HG03439 (cell line): ENCODE data around the gene SPPL2B.

ENCODE experiments used
- ATAC-seq: cut with Tn5 transposase; IDR thresholded peaks from one replicate; pipeline ENCODE4 v1.9.1; 2021; ENCODE audit warnings: mild to moderate bottlenecking, moderate library complexity; ENCODE audit not compliant: unreplicated experiment

The SPPL2B gene

DNA sequence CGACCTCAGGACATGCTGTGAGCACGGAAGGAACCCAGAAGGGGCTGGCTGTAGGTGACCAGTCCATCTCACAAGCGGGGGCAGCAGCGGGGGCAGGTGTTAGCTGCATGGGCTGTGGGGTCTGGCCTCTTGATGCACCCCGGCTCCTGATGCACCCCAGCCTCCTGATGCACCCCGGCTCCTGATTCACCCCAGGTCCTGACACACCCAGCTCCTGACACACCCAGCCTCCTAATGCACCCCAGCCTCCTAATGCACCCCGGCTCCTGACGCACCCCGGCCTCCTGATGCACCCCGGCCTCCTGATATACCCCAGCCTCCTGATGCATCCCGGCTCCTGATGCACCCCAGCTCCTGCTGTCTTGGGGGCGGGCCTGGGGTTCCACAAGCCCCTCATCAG lies 7.5 kb upstream of the SPPL2B start:
- ATAC-seq: no peak

DNA sequence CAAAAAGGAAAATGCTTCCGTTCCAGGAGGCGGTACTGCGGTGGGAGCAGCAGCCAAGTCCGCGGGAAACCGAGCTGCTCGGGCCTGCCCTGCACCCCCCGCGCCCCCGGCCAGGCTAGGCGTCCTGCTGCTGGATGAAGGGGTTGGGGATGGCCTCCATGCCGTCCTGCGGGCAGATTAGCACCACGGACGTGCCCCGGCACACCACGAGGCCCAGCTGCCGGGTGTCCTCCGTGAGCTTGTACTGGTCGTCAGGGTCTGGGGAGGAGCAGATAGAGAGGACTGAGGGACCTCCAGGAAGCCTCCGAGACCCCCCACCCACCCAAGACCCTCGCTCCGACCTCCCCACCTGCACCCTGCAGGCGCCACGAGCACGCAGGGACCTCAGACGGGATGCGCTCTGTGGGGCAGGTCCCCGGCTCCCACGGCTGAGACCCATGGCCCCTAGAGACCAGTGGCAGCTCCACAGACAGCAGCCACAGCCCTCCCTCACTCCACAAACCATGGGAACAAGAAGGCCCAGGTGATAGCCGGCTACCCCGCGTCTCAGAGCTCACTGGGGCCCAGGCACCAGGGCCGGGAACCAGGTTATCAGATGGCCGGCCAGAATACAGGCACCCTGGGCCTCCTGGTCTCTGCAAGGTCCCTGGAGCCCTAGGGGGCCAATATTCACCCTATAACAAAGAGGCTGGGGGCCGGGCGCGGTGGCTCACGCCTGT lies 6.8 kb upstream of the SPPL2B start:
- ATAC-seq: no peak

DNA sequence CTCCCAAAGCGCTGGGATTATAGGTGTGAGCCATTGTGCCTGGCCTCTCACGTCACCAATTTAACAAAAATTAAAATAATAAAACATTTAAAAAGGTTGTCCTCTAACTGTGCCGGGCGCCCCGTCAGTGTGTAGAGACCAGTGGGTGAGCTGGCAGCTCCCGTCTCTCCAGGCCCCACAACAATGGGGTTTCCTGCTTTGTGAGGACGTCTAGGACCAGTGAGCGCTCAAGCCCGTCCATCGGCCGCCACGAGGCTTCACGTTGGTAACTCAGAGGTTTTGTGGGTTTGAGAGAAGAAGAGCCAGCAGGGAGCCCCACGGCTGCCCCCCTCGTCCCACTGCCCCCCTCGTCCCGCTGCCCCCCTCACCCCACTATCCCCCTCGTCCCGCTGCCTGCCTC lies 4.8 kb upstream of the SPPL2B start:
- no peak for ATAC-seq

DNA sequence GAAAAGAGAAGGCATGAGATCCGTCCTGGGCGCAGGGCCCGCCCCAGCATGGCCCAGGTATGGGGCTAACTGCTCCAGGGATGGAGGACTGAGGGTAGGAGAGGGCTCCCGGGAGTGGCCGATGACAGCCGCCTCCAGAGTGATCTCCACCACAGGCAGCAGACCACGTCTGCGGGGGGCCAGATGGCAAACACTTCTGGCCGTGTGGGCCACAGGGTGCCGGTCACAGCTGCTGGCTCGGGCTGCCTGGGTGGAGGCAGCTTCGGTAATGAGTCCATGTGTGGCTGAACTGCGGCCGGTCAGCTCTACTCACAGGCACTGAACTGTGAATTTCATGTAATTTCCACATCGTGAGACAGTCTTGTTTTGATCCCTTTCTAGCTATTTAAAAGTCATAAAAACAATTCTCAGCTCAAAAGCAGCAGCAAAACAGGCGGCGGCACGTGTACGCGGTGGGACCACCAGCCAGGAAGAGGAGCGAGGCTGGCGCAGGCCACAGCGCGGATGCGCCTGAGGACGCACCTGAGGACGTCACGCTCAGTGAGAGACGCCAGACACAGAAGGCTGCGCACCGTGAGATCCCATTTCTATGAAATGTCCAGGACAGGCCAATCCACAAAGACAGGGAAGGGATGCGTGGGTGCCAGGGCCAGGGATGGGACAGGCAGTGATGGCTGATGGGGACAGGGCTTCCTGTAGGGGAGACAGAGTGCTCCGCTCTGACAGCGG lies 4.1 kb upstream of the SPPL2B start:
- ATAC-seq: no peak

DNA sequence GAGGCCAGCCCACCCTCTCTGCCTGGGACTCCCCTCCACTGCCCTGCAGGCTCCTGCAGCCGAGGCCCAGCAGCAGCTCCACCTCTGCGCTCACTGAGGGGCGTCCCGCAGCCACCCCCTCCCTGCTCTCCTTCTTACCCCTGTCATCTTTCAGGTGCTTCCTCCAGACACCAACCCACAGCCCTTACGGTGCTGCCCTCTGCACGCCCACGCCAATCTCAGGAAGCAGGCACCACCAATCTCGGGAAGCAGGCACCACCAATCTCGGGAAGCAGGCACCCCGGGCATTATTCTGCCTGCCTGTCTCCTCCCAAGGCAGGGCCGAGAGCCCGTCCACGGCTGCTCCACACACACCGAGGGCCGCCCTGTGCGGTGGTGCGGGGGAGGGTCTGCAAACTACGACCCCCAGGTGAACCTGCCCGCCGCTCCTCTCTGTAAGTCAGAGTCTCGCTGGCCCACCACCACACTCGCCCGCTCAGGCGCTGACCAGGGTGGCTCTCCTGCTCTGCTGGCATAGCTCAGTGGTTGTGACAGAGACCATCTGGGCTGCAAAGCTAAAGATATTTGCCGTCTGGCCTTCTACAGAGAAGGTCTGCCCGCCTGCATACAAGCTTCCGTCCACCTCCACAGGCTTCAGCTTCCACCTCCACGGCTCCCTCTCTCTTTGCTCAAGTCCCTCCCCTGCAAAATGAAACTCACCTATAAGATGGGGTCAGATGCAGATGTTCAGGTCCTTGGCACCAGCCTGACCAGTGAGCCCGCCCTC lies 3.0 kb upstream of the SPPL2B start:
- no peak for ATAC-seq

DNA sequence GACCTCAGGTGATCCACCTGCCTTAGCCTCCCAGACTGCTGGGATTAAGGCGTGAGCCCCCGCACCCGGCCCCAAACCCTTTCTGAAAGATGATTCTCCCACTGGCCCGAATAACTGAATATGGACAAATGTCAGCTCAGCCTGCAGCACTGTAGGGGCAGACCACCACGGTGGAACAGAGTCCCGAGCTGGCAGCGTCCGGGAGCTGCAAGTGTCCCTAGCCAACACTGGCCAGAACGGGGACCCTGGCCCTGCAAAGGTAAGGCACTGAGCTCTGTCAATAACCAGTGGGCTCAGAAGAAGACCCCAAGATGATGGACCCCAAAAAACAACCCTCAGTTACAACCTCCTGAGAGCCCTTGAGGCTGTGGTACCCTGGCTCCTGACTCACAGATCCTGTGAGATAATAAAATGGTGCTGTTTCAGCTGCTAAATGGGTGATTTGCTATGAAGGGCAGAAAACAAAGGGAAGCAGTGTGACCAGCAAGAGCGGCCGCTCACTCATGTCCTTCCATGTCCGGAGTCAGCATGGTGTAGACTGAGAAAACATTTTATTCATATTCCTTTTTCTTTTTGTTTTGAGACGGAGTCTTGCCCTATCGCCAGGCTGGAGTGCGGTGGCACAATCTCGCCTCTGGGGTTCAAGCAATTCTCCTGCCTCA lies 1.7 kb upstream of the SPPL2B start:
- no peak for ATAC-seq

DNA sequence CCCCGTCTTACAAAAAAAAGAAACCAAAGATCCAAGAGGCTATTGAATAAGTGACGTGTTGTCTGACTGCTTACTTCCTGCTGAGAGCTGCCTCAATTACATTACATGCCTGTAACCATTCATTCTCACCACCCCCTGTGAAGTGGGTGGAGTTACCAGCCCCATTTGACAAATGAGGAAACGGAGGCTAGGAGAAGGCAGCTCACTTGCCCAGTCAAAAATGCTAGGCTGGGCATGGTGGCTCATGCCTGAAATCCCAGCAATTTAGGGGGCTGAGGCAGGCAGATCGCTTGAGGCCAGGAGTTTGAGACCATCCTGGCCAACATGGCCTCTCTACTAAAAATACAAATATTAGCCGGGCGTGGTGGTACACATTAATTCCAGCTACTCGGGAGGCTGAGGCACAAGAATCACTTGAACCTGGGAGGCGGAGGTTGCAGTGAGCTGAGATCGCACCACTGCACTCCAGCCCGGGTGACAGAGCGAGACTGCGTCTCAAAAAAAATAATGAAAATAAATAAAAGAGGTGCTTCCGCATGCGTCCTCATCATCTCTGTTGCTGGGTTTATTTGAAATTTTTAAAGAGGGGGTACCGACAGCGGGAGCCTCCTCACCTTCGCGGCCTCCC lies 597 bp upstream of the SPPL2B start:
- ATAC-seq: no peak

DNA sequence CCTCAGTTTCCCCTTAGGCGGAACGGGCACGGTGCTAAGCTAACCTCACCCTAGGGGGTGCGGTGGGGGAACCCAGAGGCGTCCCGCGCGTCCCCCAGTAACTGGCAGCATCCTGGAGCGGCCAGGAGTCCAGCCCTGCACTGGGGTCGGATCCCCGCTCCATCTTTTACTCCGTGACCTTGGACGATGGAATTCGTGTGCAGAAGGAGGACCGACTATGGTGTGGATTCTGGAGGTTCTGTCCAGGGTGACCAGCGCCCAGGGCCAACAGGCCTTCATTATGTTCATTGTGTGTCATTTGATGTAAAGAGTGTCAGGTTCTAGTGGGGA lies 630 bp downstream of the SPPL2B start:
- ATAC-seq: no peak

DNA sequence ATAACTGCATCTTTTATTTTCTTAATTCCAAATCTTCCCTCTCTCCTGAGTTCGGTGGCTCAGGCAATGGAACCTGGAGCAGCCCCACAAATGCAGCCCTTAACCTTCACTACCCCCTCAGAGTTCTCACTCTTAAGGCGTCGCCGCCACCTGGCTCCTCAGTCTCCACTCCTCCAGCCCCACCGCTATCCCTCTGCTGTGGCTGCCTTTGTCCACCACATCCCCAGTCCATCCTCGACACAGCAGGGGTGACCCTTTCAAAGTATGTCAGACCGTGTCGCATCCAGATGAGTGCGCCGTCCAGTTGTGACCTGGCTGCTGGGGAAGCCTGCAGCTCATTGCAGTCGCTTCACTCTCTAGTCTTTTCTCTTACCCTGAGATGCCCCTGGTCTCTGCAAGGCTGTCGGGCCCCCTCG lies 1.0 kb downstream of the SPPL2B start:
- ATAC-seq: no peak

DNA sequence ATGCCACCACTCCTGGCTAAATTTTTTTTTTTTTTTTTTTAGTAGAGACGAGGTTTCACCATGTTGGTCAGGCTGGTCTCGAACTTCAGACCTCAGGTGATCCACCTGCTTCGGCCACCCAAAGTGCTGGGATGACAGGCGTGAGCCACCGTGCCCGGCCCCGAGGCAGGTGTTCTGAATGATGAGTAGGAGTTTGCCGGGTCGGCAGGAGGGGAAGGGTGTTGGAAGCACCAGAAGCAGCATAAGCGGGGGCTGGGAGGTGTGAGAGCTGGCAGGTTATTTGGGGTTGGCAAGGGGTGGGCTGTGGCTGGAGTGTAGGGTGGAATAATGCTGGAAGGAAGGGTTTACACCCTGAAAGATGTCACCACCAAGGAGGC lies 1.8 kb downstream of the SPPL2B start:
- ATAC-seq: no peak

DNA sequence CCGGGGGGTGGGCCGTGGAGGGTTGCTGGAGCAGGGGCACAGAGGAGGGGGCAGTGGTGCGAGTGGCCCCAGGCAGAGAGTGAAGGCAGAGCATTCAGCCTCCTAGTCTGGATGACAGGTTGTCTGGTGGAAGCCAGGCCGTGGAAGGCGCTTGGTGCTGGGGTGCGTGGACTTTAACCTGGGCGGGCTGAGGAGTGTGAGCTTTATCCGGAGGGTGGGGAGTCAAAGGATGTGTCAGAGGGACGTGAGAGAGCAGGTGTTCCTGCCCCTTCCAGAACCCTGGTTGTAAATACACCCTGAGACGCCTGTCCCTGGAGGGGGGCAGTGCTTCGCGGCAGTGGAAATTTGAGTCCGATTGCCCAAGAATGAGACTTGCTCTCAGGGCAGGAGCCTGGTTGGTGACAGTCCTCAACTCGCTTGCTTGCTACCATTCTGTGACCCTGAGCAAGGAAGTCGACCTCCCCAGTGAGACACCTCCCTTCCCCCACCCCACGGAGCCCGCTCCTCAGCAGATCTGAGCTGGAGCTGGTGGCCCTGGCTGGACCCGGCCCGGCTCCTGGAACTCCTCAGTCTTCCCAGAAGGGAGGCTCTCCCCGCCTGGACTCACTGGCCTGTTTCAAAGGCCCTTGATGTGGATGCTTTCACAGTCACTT lies 2.3 kb downstream of the SPPL2B start:
- no peak for ATAC-seq

DNA sequence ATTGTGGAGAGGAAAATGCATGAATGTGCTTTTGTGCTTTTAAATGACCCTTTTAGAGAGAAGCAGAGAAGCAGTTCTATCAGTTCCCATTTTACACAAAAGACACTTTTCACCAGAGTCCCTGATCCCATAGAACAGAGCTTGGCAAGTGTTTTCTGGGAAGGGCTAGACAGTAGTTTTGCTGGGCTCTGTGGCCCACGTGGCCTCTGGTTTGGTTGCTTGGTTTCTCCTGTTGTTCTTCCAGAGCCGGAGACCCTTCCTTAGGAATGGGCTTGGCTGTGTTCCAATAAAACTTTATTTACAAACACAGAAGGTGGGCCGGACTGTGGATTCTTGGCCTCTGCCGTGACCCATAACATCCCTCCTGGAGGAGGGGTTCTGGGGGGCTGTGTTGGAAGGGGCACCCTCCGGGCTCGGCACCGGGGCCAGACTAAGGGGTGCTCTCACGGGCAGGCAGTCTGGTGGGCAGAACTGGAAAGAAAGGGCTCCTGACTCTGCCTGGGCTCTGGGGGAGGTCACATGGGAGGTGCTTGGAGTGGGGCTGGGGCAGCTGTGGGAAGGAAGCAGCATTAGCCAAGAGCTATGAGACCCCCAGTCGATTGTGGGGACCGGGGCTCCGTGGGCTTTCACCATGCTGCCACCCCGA lies 3.2 kb downstream of the SPPL2B start:
- ATAC-seq: no peak

DNA sequence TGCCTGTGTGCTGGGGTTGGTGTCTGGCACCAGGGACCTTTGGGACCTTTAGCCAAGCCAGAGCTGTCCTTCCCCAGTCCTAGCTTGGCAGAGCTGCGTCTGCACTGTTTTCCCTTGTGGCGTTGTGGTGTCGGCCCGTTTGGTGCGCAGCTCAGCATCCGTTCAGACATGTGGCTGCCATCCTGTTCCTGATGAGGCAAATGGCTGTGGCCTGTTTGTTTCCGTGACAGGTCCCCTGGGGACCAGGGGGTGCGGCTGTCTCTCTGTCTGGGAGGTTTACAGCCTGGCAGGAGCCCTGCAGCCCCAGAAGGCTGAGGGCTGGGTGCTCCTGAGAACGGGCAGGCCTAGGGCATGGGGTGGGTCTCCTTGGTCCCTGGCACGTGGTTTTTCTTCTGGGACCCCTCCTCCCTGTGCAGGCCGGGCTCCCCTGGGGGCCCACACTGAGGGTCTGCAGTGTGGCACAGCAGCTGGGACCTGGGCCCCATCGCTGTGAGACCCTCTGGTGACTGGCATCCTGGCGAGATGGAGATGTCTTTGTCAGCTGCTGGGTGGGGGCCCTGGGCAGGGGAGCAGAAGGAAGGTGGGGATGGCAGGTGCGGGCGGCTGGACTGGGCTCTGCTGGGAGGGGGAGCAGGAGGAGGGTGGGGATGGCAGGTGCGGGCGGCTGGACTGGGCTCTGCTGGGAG lies 4.0 kb downstream of the SPPL2B start:
- ATAC-seq: no peak

DNA sequence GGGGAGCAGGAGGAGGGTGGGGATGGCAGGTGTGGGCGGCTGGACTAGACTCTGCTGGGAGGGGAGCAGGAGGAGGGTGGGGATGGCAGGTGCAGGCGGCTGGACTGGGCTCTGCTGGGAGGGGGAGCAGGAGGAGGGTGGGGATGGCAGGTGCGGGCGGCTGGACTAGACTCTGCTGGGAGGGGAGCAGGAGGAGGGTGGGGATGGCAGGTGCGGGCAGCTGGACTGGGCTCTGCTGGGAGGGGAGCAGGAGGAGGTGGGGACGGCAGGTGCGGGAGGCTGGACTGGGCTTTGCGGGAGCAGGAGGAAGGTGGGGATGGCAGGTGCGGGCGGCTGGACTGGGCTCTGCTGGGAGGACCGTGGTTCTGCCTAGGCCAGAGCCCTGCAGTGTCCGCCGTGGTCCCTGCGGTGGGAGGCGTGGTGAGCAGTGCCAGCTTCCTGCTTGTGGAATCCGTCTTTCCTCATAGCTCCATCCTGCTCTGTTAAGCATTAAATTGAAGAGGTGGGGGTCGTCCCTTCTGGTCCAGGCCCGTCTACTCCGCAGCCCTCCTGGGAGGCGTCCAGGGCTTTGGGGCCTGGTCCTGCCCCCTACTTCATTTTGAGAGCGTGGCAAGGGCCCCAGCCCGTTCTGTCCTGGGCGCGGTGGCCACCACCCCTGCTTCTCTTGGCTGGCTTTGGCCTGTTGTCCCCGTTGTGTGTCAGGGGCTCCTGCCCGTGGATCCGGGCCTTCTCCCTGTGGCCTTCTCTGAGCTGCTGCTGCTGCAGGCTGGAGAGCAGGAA lies 4.7 kb downstream of the SPPL2B start:
- ATAC-seq: no peak

DNA sequence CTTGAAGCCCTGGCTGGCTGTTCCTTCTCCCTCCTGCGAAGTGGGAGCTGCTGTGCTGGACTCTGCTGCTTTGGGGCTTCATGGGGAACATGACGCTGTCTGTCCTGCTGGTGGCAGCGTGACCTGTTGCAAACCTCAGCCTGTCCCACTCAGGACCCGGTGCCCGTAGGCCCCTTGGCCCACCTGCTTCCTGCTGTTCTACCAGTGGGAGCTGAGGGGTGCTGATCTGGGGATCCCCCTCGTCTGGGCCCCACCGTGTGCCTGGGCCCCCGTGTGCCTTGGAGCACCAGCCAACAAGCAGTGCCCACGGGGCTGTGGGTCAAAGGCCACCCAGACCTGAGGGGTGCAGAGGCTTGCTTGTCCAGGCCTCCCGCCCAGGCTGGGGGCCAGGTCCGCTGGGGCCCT lies 5.3 kb downstream of the SPPL2B start:
- no peak for ATAC-seq

DNA sequence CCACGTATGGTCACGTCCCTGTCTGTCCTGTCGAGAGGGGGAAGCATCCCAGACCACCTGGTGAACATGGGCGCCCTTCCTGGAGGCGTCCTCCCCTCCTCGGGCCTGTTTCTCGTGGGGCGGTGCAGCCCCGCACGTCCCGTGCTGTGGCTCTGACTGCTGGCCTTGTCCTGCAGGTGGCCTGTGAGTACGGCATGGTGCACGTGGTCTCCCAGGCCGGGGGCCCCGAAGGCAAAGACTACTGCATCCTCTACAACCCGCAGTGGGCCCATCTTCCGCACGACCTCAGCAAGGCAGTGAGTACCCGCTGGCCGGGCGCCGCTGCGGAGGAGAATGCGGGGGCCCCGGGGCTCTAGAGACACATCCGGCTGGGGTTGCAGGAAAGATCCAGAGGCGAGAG lies 5.9 kb downstream of the SPPL2B start:
- no peak for ATAC-seq

DNA sequence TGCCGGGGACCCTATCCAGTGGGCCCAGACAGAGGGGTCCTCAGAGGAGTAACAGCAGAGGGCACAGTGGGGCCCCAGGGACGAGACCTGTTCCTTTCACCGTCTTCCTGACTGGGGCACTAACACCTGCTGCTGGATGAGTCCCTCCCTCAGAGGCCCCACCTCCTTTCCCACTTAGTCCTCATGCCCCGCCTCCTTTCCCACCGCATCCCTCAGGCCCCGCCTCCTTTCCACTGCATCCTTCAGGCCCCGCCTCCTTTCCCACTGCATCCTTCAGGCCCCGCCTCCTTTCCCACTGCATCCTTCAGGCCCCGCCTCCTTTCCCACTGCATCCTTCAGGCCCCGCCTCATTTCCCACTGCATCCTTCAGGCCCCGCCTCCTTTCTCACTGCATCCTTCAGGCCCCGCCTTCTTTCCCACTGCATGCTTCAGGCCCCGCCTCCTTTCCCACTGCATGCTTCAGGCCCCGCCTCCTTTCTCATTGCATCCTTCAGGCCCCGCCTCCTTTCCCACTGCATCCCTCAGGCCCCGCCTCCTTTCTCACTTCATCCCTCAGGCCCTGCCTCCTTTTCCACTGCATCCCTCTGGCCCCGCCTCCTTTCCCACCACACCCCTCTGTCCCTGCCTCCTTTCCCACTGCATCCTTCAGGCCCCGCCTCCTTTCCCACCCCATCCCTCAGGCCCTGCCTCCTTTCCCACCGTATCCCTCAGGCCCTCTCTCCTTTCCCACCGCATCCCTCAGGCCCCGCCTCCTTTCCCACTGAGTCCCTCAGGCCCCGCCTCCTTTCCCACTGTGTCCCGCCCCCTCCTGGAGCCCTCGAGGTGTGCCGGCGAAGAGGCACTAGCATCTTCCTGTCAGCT lies 6.7 kb downstream of the SPPL2B start:
- ATAC-seq: no peak

DNA sequence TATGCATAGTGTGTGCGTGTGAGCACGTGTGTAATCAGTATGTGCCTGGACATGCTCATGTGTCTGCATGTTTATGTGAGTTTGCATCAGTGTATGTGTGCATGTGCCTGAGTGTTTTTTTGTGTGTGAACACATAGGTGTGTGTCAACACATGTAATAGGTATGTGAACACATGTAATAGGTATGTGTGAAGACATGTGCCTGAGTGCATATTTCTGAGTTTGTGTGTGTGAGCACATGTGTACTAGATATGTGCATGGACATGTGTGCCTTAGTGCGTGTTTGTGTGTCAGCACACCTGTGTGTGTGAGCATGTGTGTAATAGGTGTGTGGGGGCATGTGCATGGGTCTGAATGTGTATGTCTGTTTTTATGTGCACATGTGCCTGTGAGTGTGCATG lies 7.4 kb downstream of the SPPL2B start:
- ATAC-seq: no peak
